CD14-positive monocyte (primary cell): ENCODE results near the gene NRSN2. TPM values are rescaled to one million over a fixed set of nuclear protein-coding genes. Genes with fewer than 3 reads are reported as not detected.

Experiments used
- DNase-seq, 3 donors: peaks; one replicate each; pipeline ENCODE4 v3.0.0-alpha.2; 2011 to 2022
- H2AFZ ChIP-seq: 2 replicates; pipeline ENCODE4 v1.6.0; 2012; ENCODE audit warnings: mild to moderate bottlenecking, low read depth, low read length, inconsistent platforms; ENCODE audit not compliant: insufficient read depth, poor library complexity, severe bottlenecking
- H3K27ac ChIP-seq, 2 donors: 1 replicate in 1 of 2; 2 replicates in 1 of 2; pipeline ENCODE4 v1.5.1; 2012 to 2013; ENCODE audit warnings: low read length in 2 of 2, control low read depth in 1 of 2, inconsistent platforms in 1 of 2, low read depth in 1 of 2, mild to moderate bottlenecking in 1 of 2
- H3K27me3 ChIP-seq, 2 donors: one replicate each; pipeline versions ENCODE4 v1.6.0 to v1.6.1; 2011 to 2013; ENCODE audit warnings: low read length in 2 of 2; ENCODE audit not compliant: control insufficient read depth in 2 of 2, insufficient read depth in 2 of 2
- H3K36me3 ChIP-seq, 2 donors: replicated peaks in 1 of 2; 1 replicate in 1 of 2; 2 replicates in 1 of 2; pipeline versions ENCODE4 v1.5.1 to v1.6.1; 2012 to 2013; ENCODE audit warnings: low read length in 2 of 2, control low read depth in 1 of 2, inconsistent platforms in 1 of 2, mild to moderate bottlenecking in 1 of 2; ENCODE audit not compliant: insufficient read depth in 2 of 2, control insufficient read depth in 1 of 2
- H3K4me1 ChIP-seq, 2 donors: 1 replicate in 1 of 2; 2 replicates in 1 of 2; pipeline versions ENCODE4 v1.5.1 to v1.6.1; 2012 to 2013; ENCODE audit warnings: low read length in 2 of 2, control low read depth in 1 of 2, inconsistent platforms in 1 of 2, mild to moderate bottlenecking in 1 of 2, moderate library complexity in 1 of 2; ENCODE audit not compliant: insufficient read depth in 2 of 2, control insufficient read depth in 1 of 2
- H3K4me2 ChIP-seq: replicated peaks from 2 replicates; pipeline ENCODE3; 2012; ENCODE audit warnings: low read length, moderate library complexity, mild to moderate bottlenecking; ENCODE audit not compliant: poor library complexity, severe bottlenecking; ENCODE audit errors: extremely low read depth
- H3K4me3 ChIP-seq, 3 experiments: fragments of 200-600 bp in 1 of 3; sonication (generic) in 1 of 3; replicated peaks in 1 of 3; 1 replicate in 2 of 3; 2 replicates in 1 of 3; pipeline ENCODE4 v1.5.1; 2011 to 2013; ENCODE audit warnings: low read length in 3 of 3, mild to moderate bottlenecking in 3 of 3, control low read depth in 2 of 3, low read depth in 2 of 3, inconsistent platforms in 1 of 3, moderate library complexity in 1 of 3
- H3K79me2 ChIP-seq: 2 replicates; pipeline ENCODE4 v1.6.0; 2012; ENCODE audit warnings: mild to moderate bottlenecking, control low read depth, inconsistent platforms, low read length, moderate library complexity; ENCODE audit not compliant: insufficient read depth
- H3K9ac ChIP-seq: 2 replicates; pipeline ENCODE4 v1.6.0; 2017; ENCODE audit warnings: low read length, mild to moderate bottlenecking; ENCODE audit not compliant: insufficient read depth, poor library complexity, severe bottlenecking
- H3K9me3 ChIP-seq, 2 donors: replicated peaks in 1 of 2; 1 replicate in 1 of 2; 2 replicates in 1 of 2; pipeline versions ENCODE4 v1.5.1 to v1.6.1; 2012 to 2013; ENCODE audit warnings: low read length in 2 of 2, control low read depth in 1 of 2; ENCODE audit not compliant: control insufficient read depth in 1 of 2, insufficient read depth in 1 of 2
- H4K20me1 ChIP-seq: 2 replicates; pipeline ENCODE4 v1.6.0; 2012; ENCODE audit warnings: mild to moderate bottlenecking, low read length, control low read depth, moderate library complexity; ENCODE audit not compliant: insufficient read depth
- H3K27ac Mint-ChIP-seq, 7 donors: one replicate each; pipeline ENCODE4 v1.8.0; 2020; ENCODE audit warnings: mild to moderate bottlenecking in 7 of 7, mixed read lengths in 7 of 7, moderate library complexity in 6 of 7, inconsistent platforms in 2 of 7
- H3K27me3 Mint-ChIP-seq, 3 donors: one replicate each; pipeline ENCODE4 v1.8.0; 2021 to 2022; ENCODE audit warnings: low read depth in 3 of 3, mild to moderate bottlenecking in 3 of 3, mixed read lengths in 3 of 3, moderate library complexity in 3 of 3, inconsistent platforms in 1 of 3
- H3K36me3 Mint-ChIP-seq, 2 donors: one replicate each; pipeline ENCODE4 v1.8.0; 2020; ENCODE audit warnings: mixed read lengths in 2 of 2, inconsistent platforms in 1 of 2, mild to moderate bottlenecking in 1 of 2
- H3K4me1 Mint-ChIP-seq: one replicate; pipeline ENCODE4 v1.8.0; 2020; ENCODE audit warnings: mild to moderate bottlenecking, mixed read lengths
- H3K4me3 Mint-ChIP-seq, 2 donors: one replicate each; pipeline ENCODE4 v1.8.0; 2020; ENCODE audit warnings: mild to moderate bottlenecking in 2 of 2, mixed read lengths in 2 of 2, moderate library complexity in 1 of 2
- H3K9me3 Mint-ChIP-seq, 7 donors: one replicate each; pipeline ENCODE4 v1.8.0; 2020 to 2022; ENCODE audit warnings: mixed read lengths in 7 of 7, mild to moderate bottlenecking in 6 of 7, moderate library complexity in 6 of 7, inconsistent platforms in 2 of 7
- WGBS: methylation state at CpG from one replicate; pipeline ENCODE4 v1.1.5; 2013; ENCODE audit warnings: missing lambda C conversion rate; ENCODE audit not compliant: insufficient coverage; 5-methylcytosine and 5-hydroxymethylcytosine counted together
- intact Hi-C, 2 donors: fragments of 100-400 bp; cut with micrococcal nuclease; formaldehyde crosslinking; loops; one replicate each; pipeline versions ENCODE4 v1.15.0 to v1.15.1; 2023
- polyA plus RNA-seq, 3 donors: library from polyadenylated mRNA; depleted of rRNA in 1 of 3; unstranded in 2 of 3; stranded (reverse) in 1 of 3; fragments of 300-500 nt in 2 of 3; fragments of >200 nt in 1 of 3; fragmentation: Illumina TruSeq in 2 of 3; gene quantifications; 1 replicate in 2 of 3; 2 replicates in 1 of 3; pipeline ENCODE4 v1.2.3, GENCODE V29; 2012 to 2021
- TF ChIP-seq, protein P1 (sequence below): fragments of 200-600 bp; IDR thresholded peaks from one replicate; pipeline ENCODE4 v1.8.0; 2022; ENCODE audit warnings: antibody characterized with exemption, mild to moderate bottlenecking

NRSN2 gene
- polyA plus RNA-seq, 3 donors, result 0.09 to 0.73 (median 0.56) TPM

DNA sequence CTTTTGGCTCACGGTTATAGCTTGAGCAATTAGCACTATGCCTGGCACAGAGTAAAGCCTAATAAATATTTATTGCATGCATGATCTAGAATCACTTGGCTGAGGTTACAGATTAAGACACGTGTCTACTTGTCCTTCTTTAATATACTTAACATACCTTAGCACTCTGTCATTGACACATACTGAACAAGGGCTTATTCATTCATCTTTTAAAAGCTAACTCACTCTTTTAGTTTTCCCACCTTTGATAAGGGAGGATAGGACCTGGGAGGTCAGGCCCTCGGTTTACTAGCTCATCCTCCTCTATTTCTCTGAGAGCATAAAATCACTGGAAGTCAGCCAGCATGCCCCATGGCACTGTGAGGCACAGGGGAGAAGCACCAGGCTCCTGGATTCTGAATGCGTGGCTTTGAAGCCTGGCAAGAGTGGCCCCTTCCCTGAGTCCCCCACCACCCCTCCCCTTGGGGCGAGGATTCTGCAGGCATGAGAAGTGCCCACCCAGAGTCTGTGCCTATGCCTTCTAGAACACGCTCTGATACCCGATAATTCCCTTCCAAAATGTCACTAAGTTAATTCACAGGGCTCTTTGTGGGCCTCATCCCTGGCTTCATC is 38.4 kb upstream of the NRSN2 start:
- H3K4me3 Mint-ChIP-seq, result no peak overlapping the region
- no peaks in the 10 kb centered on the region for H3K9me3 ChIP-seq
- peaks cover 0 to 3% (median 1%) of the 10 kb centered on the region in 3 donors for H3K27me3 Mint-ChIP-seq
- no peak overlapping the region for H3K4me2 ChIP-seq
- 97% methylated on average over 4 of the region's 7 CpGs for WGBS
- no peak overlapping the region for H3K4me3 ChIP-seq
- no peak overlapping the region for H2AFZ ChIP-seq
- TF ChIP-seq, protein P1, sequence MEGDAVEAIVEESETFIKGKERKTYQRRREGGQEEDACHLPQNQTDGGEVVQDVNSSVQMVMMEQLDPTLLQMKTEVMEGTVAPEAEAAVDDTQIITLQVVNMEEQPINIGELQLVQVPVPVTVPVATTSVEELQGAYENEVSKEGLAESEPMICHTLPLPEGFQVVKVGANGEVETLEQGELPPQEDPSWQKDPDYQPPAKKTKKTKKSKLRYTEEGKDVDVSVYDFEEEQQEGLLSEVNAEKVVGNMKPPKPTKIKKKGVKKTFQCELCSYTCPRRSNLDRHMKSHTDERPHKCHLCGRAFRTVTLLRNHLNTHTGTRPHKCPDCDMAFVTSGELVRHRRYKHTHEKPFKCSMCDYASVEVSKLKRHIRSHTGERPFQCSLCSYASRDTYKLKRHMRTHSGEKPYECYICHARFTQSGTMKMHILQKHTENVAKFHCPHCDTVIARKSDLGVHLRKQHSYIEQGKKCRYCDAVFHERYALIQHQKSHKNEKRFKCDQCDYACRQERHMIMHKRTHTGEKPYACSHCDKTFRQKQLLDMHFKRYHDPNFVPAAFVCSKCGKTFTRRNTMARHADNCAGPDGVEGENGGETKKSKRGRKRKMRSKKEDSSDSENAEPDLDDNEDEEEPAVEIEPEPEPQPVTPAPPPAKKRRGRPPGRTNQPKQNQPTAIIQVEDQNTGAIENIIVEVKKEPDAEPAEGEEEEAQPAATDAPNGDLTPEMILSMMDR, result no peak
- H3K36me3 Mint-ChIP-seq, result peaks cover 0 to 3% of the 10 kb centered on the region in 2 donors
- no peak overlapping the region for H3K9ac ChIP-seq
- H4K20me1 ChIP-seq, result no peaks in the 10 kb centered on the region
- H3K27ac ChIP-seq, result no peak overlapping the region
- H3K79me2 ChIP-seq, result no peaks in the 10 kb centered on the region
- H3K36me3 ChIP-seq, result no peaks in the 10 kb centered on the region
- peaks cover 28% of the 10 kb centered on the region in 2 donors for H3K4me1 ChIP-seq
- H3K27ac Mint-ChIP-seq, result no peak overlapping the region
- DNase-seq, result no peak
- intact Hi-C loops, result no loop called here
- H3K4me1 Mint-ChIP-seq, result peaks cover 23% of the 10 kb centered on the region
- no peaks in the 10 kb centered on the region for H3K27me3 ChIP-seq
- no peaks in the 10 kb centered on the region for H3K9me3 Mint-ChIP-seq

DNA sequence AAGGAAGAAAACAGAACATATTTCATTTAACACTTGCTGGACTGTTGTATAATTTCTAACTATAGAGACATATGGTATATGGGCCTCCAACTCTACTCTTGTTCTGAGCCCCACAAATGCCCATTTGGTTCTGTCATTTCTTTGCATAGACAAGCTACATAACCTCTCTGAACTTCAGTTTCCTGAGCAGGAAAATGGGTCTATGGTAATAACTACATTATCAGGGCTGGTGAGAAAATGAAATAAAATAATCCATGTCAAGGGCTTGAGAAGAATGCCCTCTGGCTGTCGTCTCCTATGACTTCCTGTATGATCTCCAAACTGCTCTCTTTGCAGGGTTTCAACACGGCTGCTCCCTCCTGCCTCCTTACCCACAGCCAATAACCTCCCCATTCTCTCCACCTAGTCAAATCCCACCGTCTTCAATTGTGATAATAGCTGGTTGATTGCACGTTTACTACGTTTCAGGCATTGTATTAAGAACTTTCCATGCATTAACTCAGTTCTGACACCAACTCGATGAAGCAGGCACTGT is 37.5 kb upstream of the NRSN2 start:
- peak overlapping the region; percentile 70 for H2AFZ ChIP-seq
- peak overlapping the region; percentile 36 to 39 for H3K27ac ChIP-seq
- Mint-ChIP-seq H3K27ac (peak overlapping the region; percentile 21 to 93 (median 79)), H3K27me3 (peaks cover 0 to 3% (median 1%) of the 10 kb centered on the region in 3 donors), H3K4me3 (peak overlapping the region in 1 of 2 donors; percentile 87), H3K4me1 (peaks cover 23% of the 10 kb centered on the region), H3K9me3 (no peaks in the 10 kb centered on the region), H3K36me3 (no peaks in the 10 kb centered on the region)
- H3K27me3 ChIP-seq, result no peaks in the 10 kb centered on the region
- peak overlapping the region; percentile 76 for H3K4me2 ChIP-seq
- peak overlapping the region in 2 of 3 experiments; percentile 46 to 70 for H3K4me3 ChIP-seq
- TF ChIP-seq, protein P1, result no peak
- peaks cover 28% of the 10 kb centered on the region in 2 donors for H3K4me1 ChIP-seq
- H3K79me2 ChIP-seq, result no peaks in the 10 kb centered on the region
- peak overlapping the region; percentile 11 for H3K9ac ChIP-seq
- no peaks in the 10 kb centered on the region for H3K36me3 ChIP-seq
- no peak for DNase-seq
- H3K9me3 ChIP-seq, result no peaks in the 10 kb centered on the region
- no peaks in the 10 kb centered on the region for H4K20me1 ChIP-seq
- WGBS, result no CpG with 5 or more reads among the region's 6 CpGs
- intact Hi-C loops, result no loop called here
